Stomach (tissue), 9 donors: ENCODE results near the gene ANKRD55. TPM values are rescaled to one million over a fixed set of nuclear protein-coding genes. Genes with fewer than 3 reads are reported as not detected.

Source experiments
- DNase-seq, 2 donors: peaks; one replicate each; pipeline versions ENCODE4 v3.0.0 to v3.0.0-alpha.2; 2013 to 2019
- H3K27ac ChIP-seq, 5 donors: fragments of 200-600 bp in 4 of 5; sonication (generic) in 4 of 5; one replicate each; pipeline ENCODE4 v1.5.1; 2013 to 2019; ENCODE audit warnings: mild to moderate bottlenecking in 1 of 5, moderate library complexity in 1 of 5
- H3K27me3 ChIP-seq, 3 donors: fragments of 200-600 bp; sonication (generic); one replicate each; pipeline ENCODE4 v1.5.1; 2017 to 2019; ENCODE audit warnings: mixed run types in 1 of 3
- H3K36me3 ChIP-seq, 4 donors: fragments of 200-600 bp; sonication (generic); 1 replicate in 3 of 4; 2 replicates in 1 of 4; pipeline ENCODE4 v1.5.1; 2016 to 2019
- H3K4me1 ChIP-seq, 4 donors: fragments of 200-600 bp; sonication (generic); one replicate each; pipeline ENCODE4 v1.5.1; 2016 to 2019
- H3K4me3 ChIP-seq, 4 donors: fragments of 200-600 bp; sonication (generic) in 3 of 4; one replicate each; pipeline ENCODE4 v1.5.1; 2016 to 2019; ENCODE audit warnings: mild to moderate bottlenecking in 1 of 4
- H3K9me3 ChIP-seq, 4 donors: fragments of 200-600 bp; sonication (generic); one replicate each; pipeline ENCODE4 v1.5.1; 2016 to 2019
- CTCF ChIP-seq, 7 experiments: fragments of 450-650 bp in 4 of 7; fragments of 200-600 bp in 3 of 7; sonication (generic) in 3 of 7; IDR thresholded peaks; one replicate each; pipeline ENCODE4 v1.5.1; 2016 to 2019; ENCODE audit warnings: antibody characterized with exemption in 7 of 7, control low read depth in 2 of 7, mild to moderate bottlenecking in 1 of 7
- EP300 ChIP-seq: sonication (generic); formaldehyde crosslinking; IDR thresholded peaks from one replicate; pipeline ENCODE4 v1.6.1; 2017; ENCODE audit warnings: antibody characterized with exemption
- POLR2A ChIP-seq, 4 donors: fragments of 450-650 bp; IDR thresholded peaks; one replicate each; pipeline ENCODE4 v1.6.1; 2016; ENCODE audit warnings: antibody characterized with exemption in 4 of 4, control low read depth in 2 of 4, mild to moderate bottlenecking in 1 of 4, moderate library complexity in 1 of 4
- POLR2AphosphoS5 ChIP-seq, 3 donors: sonication (generic); formaldehyde crosslinking; IDR thresholded peaks; one replicate each; pipeline ENCODE4 v1.6.1; 2016; ENCODE audit warnings: antibody characterized with exemption in 3 of 3
- WGBS, 5 donors: extraction: QIAGEN DNeasy Blood & Tissue Kit in 3 of 5; methylation state at CpG; one replicate each; pipeline versions ENCODE4 v1.1.5 to v1.1.7; 2013 to 2018; 5-methylcytosine and 5-hydroxymethylcytosine counted together
- intact Hi-C: fragments of 100-400 bp; cut with DNase I; formaldehyde crosslinking; loops from one replicate; pipeline ENCODE4 v1.15.1; 2023; ENCODE audit warnings: low total_unique reads
- polyA plus RNA-seq, 3 donors: library from polyadenylated mRNA; stranded (reverse); fragments of 200-250 nt; gene quantifications; one replicate each; pipeline ENCODE4 v1.2.3, GENCODE V29; 2013
- total RNA-seq, 5 donors: library from RNA; depleted of rRNA; stranded (reverse); fragments of >200 nt; gene quantifications; one replicate each; pipeline versions ENCODE4 v1.1.0 to v1.2.3, GENCODE V29; 2014 to 2016
- donor health status: healthy with polysubstance abuse.
- donor health status: Bipolar disorder and iron deficiency.
- donor health status: healthy.

Gene ANKRD55
- total and polyA plus RNA-seq, 8 donors: 0.08 to 0.18 TPM; not detected in 6

DNA sequence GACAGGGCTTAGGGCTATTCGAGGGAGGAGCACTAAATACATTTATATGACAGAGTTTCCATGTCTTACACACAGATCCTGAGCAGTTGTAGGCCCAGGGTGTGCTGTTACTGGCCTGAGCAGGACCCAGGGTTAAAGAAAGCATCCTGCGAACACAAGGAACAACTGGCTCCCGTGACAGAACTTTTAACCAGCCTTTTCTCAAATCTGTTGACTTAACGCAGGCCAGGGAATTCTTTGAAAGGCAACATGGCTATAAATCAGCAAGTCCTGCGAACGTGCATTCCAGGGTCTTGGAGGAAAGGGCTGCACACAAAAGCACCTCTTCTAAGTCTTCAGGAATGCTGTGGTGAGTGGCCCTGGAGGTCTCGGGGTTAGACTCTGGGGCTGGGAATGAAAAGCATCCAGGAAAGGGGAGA is 45.2 kb upstream of the ANKRD55 start:
- 68 to 89% (median 79%) methylated on average over 7 of the region's 7 CpGs for WGBS, 5 donors
- Histone ChIP-seq H3K27ac (no peak overlapping the region), H3K4me3 (no peak overlapping the region), H3K36me3 (no peaks in the 10 kb centered on the region), H3K27me3 (no peaks in the 10 kb centered on the region), H3K9me3 (no peaks in the 10 kb centered on the region), H3K4me1 (peaks cover 0 to 15% (median 6%) of the 10 kb centered on the region in 4 donors)
- TF ChIP-seq CTCF (IDR thresholded peaks at IDR 0.05): no peak
- no peak for TF ChIP-seq POLR2AphosphoS5 (IDR thresholded peaks at IDR 0.05)
- TF ChIP-seq EP300: no peak
- no peak for TF ChIP-seq POLR2A (IDR thresholded peaks at IDR 0.05)
- intact Hi-C loops: no loop called here
- no peak for DNase-seq

DNA sequence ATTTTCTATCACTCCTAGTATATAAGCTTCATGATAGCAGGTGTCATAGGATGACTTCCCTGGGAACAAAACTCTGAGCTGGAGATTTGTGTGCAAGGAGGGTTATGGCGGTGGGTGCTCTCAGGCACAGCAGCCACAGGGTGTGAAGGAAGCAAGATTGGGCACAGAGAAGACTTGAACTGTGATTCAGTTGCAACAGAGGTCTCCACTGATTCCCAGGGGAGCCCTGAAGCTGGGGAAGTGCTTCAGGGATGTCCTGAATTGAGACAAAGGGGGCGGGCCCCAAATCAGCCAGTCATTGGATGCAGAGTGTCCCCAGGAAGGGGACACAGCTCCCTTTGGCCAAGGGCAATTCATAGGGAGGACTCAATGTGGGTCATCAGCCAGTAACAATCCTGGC is 44.4 kb upstream of the ANKRD55 start:
- no peak for DNase-seq
- peaks cover 0 to 15% (median 6%) of the 10 kb centered on the region in 4 donors for H3K4me1 ChIP-seq
- no peak overlapping the region for H3K27ac ChIP-seq
- H3K4me3 ChIP-seq: no peak overlapping the region
- H3K9me3 ChIP-seq: no peaks in the 10 kb centered on the region
- intact Hi-C loops: no loop called here
- H3K27me3 ChIP-seq: no peaks in the 10 kb centered on the region
- no peaks in the 10 kb centered on the region for H3K36me3 ChIP-seq
- TF ChIP-seq EP300: no peak
- no peak for TF ChIP-seq POLR2A (IDR thresholded peaks at IDR 0.05)
- no peak for TF ChIP-seq POLR2AphosphoS5 (IDR thresholded peaks at IDR 0.05)
- TF ChIP-seq CTCF (IDR thresholded peaks at IDR 0.05): no peak
- WGBS, 5 donors: 72 to 100% (median 75%) methylated on average over 1 to 2 of the region's 2 CpGs

- no peaks in the 10 kb centered on the region for H3K9me3 ChIP-seq
- H3K27ac ChIP-seq: no peak overlapping the region
- TF ChIP-seq POLR2AphosphoS5 (IDR thresholded peaks at IDR 0.05) (no peak), POLR2A (IDR thresholded peaks at IDR 0.05) (no peak), CTCF (IDR thresholded peaks at IDR 0.05) (no peak)
- WGBS, 5 donors: 73 to 83% (median 81%) methylated on average over 4 of the region's 4 CpGs
- no peaks in the 10 kb centered on the region for H3K36me3 ChIP-seq
- H3K4me1 ChIP-seq: peaks cover 0 to 10% (median 5%) of the 10 kb centered on the region in 4 donors
- H3K4me3 ChIP-seq: no peak overlapping the region
- H3K27me3 ChIP-seq: no peaks in the 10 kb centered on the region
- intact Hi-C loops: no loop called here
- no peak for DNase-seq
Measured at GRCh38 chr5:56273376-56273955, 40.3 kb upstream of the ANKRD55 start.

DNA sequence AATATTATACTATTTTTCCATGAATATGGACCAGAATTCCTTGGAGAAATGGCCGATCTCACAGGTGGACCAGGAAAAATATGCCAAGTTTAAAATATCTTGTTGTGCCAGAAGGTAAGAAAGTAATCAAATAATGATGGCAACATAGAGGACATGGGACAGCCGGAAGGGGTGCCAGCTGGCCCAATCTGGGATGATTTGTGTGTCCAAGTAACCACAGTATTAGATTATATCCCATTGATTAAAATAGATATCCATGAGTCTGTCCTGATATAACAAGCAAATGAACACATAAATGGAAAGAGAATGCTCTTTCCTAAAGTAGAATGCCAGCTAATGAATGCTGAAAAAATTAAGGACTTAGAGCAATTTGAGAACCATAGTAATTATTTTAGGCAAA is 39.6 kb upstream of the ANKRD55 start:
- 78 to 93% (median 88%) methylated on average over 2 of the region's 2 CpGs for WGBS, 5 donors
- no peak for DNase-seq
- Histone ChIP-seq H3K27ac (no peak overlapping the region), H3K4me1 (peaks cover 0 to 10% (median 5%) of the 10 kb centered on the region in 4 donors), H3K4me3 (no peak overlapping the region), H3K9me3 (no peaks in the 10 kb centered on the region), H3K36me3 (no peaks in the 10 kb centered on the region), H3K27me3 (no peaks in the 10 kb centered on the region)
- TF ChIP-seq EP300: no peak
- no peak for TF ChIP-seq POLR2AphosphoS5 (IDR thresholded peaks at IDR 0.05)
- no peak for TF ChIP-seq POLR2A (IDR thresholded peaks at IDR 0.05)
- TF ChIP-seq CTCF (IDR thresholded peaks at IDR 0.05): no peak
- intact Hi-C loops: no loop called here
